Measurements from ENCODE around the gene MDK.

DNA sequence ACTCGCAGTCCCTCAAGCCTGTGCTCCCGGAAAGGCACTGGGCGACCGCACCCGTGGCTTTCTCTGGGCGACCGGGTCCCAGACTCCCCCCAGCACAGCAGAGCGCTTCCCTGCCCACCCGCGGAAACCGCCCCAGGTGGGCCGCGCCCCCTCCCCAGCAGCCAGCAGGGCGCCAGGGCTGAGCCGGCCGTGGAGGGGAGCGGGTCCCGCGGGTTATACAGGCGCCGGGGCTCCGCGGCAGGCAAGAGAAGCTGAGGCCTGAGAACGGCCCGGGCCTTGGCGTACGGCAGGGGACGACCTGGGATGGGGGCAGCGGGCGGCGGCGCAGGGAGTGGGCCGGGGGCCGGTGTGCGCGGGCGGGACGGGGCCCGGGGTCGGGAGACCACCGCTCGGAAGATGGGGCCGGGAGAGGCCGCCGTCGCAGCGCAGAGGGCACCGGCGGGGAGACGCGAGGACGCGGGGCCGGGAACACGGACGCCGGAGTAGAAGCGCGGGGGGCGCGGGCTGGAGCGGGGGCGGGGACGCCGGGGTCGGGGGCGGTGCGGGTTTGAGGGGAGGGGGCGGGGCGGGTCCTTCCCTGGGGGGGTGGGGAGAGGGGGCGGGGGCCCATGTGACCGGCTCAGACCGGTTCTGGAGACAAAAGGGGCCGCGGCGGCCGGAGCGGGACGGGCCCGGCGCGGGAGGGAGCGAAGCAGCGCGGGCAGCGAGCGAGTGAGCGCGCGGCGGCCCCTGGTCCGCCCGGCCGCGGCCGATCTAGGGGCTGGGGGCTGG, at the start of gene MDK:
- TF ChIP-seq, protein P1, sequence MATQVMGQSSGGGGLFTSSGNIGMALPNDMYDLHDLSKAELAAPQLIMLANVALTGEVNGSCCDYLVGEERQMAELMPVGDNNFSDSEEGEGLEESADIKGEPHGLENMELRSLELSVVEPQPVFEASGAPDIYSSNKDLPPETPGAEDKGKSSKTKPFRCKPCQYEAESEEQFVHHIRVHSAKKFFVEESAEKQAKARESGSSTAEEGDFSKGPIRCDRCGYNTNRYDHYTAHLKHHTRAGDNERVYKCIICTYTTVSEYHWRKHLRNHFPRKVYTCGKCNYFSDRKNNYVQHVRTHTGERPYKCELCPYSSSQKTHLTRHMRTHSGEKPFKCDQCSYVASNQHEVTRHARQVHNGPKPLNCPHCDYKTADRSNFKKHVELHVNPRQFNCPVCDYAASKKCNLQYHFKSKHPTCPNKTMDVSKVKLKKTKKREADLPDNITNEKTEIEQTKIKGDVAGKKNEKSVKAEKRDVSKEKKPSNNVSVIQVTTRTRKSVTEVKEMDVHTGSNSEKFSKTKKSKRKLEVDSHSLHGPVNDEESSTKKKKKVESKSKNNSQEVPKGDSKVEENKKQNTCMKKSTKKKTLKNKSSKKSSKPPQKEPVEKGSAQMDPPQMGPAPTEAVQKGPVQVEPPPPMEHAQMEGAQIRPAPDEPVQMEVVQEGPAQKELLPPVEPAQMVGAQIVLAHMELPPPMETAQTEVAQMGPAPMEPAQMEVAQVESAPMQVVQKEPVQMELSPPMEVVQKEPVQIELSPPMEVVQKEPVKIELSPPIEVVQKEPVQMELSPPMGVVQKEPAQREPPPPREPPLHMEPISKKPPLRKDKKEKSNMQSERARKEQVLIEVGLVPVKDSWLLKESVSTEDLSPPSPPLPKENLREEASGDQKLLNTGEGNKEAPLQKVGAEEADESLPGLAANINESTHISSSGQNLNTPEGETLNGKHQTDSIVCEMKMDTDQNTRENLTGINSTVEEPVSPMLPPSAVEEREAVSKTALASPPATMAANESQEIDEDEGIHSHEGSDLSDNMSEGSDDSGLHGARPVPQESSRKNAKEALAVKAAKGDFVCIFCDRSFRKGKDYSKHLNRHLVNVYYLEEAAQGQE (IDR thresholded peaks at IDR 0.05; ENCODE audit: insufficient read depth in 1 of 2, low read depth in 2 of 2, low read length in 2 of 2): no peak
- TF ChIP-seq SIN3A (IDR thresholded peaks at IDR 0.05; ENCODE audit: borderline replicate concordance, insufficient read depth, low read length) (no peak), TAF1 (IDR thresholded peaks at IDR 0.05; ENCODE audit: borderline replicate concordance, insufficient read depth, low read length) (no peak), POLR2AphosphoS5 (IDR thresholded peaks at IDR 0.05; ENCODE audit: low read depth, low read length) (no peak; the same call in 1 of the 2 replicates), FOXP2 (optimal IDR thresholded peaks at IDR 0.05; ENCODE audit: borderline replicate concordance, extremely low read depth, extremely low read length, insufficient read depth) (no peak)

Data from PFSK-1 (cell line).